ENCODE data around the gene FOXRED1.

FOXRED1 gene

DNA sequence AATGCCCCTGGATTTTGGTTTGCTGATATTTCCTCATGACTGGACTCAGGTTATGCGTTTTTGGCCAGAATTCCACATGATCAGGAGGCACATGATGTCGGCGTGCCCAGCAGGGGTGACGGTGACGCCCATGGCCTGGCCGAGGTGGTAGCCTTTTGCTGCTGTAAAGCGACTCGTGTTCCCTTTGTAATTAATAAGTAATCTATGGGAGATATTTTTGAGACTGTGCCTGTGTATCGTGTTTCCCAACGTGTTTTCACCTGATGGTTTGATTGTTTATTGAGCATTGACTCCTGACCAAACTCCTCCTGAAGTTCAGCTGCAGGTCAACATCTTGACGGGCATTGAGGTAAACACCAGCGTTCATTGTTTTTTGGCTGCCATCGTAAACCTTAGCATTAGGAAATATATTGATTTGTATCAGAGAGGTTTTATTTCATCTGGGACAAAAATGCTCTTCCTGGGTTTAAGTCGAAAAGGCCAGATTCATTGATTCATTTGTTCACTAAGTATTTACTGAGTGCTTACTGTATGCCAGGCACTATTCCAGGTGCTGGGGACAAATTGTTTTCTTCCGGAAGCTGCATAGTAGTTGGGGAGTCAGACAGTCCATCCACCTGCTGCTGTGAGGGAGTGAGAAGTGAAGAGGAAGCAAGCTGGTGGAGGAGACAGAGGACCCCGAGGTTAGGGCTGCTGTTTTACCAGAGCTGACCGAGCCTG lies 58.5 kb downstream of the FOXRED1 start:
- Histone ChIP-seq H3K9ac (no peak overlapping the region), H3K36me3 (ENCODE audit: control insufficient read depth, insufficient read depth, low read length) (no peaks in the 10 kb centered on the region), H3K4me2 (ENCODE audit: low read length) (no peak overlapping the region), H3K79me2 (no peaks in the 10 kb centered on the region), H3K9me3 (ENCODE audit: control insufficient read depth, low read length) (no peaks in the 10 kb centered on the region), H3K4me1 (no peaks in the 10 kb centered on the region), H3K27me3 (ENCODE audit: control insufficient read depth, insufficient read depth, low read length) (no peaks in the 10 kb centered on the region), H3K4me3 (ENCODE audit: low read depth, low read length) (no peak overlapping the region), H3K27ac (no peak overlapping the region), H2AFZ (no peak overlapping the region)
- TF ChIP-seq, protein P1, sequence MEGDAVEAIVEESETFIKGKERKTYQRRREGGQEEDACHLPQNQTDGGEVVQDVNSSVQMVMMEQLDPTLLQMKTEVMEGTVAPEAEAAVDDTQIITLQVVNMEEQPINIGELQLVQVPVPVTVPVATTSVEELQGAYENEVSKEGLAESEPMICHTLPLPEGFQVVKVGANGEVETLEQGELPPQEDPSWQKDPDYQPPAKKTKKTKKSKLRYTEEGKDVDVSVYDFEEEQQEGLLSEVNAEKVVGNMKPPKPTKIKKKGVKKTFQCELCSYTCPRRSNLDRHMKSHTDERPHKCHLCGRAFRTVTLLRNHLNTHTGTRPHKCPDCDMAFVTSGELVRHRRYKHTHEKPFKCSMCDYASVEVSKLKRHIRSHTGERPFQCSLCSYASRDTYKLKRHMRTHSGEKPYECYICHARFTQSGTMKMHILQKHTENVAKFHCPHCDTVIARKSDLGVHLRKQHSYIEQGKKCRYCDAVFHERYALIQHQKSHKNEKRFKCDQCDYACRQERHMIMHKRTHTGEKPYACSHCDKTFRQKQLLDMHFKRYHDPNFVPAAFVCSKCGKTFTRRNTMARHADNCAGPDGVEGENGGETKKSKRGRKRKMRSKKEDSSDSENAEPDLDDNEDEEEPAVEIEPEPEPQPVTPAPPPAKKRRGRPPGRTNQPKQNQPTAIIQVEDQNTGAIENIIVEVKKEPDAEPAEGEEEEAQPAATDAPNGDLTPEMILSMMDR (IDR thresholded peaks at IDR 0.05), result no peak
